Astrocyte of the cerebellum (primary cell): Measurements from ENCODE around the gene PSMD6.

Experiments used
- DNase-seq: peaks from one replicate; pipeline ENCODE4 v3.0.0-alpha.2; 2011; ENCODE audit warnings: low read depth
- H3K4me3 ChIP-seq: 2 replicates; pipeline ENCODE4 v1.5.1; 2011; ENCODE audit warnings: mild to moderate bottlenecking, low read depth, low read length, moderate library complexity
- in situ Hi-C: cut with HindIII; loops from 2 replicates; pipeline ENCODE4 v1.10.0; 2017; ENCODE audit warnings: low sequenced_read_pairs
- TF ChIP-seq, protein P1 (sequence below): IDR thresholded peaks from 2 replicates; pipeline ENCODE4 v1.5.1; 2012; ENCODE audit warnings: low read length, low read depth, moderate library complexity, mild to moderate bottlenecking; ENCODE audit errors: missing control alignments

Gene PSMD6

DNA sequence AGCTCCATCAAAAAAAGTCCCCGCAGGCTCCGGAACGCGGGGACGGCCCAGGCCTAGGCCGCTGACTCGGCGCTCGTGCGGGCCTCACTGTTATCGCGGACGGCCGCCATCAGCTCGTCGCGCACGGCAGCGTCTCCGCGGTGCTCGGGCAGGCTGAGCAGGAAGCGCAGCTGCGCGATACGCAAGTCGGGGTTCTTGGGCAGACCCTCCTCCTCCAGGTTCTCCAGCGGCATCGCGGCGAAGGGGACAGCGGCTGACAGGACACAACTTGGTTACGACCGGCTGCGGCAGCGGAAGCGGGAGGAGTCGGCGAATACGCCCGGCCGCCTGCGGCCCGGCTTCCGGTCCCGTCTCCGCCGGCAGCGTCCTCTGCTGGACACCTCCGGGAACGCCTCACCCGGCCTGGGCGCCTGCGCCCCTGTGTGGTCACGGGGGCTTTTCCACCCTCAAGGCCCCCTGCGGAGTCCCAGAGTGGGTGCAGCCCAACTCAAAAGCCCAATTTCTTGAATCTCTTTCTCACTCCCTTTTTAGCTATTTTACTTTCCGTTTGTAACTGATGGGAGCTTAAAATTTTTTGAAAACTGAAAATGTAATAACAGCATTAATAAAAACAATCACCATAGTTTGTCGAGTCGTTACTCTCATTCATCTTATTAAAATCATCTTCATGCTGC lies at the start of gene PSMD6:
TSS of gene PSMD6 (minus strand) at position 308 of the 674 bp plus-strand sequence. CDS start at position 233, 75 bp downstream.
- H3K4me3 ChIP-seq, result peak within 1 kb of the TSS; percentile 95
- TF ChIP-seq, protein P1, sequence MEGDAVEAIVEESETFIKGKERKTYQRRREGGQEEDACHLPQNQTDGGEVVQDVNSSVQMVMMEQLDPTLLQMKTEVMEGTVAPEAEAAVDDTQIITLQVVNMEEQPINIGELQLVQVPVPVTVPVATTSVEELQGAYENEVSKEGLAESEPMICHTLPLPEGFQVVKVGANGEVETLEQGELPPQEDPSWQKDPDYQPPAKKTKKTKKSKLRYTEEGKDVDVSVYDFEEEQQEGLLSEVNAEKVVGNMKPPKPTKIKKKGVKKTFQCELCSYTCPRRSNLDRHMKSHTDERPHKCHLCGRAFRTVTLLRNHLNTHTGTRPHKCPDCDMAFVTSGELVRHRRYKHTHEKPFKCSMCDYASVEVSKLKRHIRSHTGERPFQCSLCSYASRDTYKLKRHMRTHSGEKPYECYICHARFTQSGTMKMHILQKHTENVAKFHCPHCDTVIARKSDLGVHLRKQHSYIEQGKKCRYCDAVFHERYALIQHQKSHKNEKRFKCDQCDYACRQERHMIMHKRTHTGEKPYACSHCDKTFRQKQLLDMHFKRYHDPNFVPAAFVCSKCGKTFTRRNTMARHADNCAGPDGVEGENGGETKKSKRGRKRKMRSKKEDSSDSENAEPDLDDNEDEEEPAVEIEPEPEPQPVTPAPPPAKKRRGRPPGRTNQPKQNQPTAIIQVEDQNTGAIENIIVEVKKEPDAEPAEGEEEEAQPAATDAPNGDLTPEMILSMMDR, result peak; percentile 99
- peak; percentile 42 for DNase-seq
- in situ Hi-C loops, result no loop called here

DNA sequence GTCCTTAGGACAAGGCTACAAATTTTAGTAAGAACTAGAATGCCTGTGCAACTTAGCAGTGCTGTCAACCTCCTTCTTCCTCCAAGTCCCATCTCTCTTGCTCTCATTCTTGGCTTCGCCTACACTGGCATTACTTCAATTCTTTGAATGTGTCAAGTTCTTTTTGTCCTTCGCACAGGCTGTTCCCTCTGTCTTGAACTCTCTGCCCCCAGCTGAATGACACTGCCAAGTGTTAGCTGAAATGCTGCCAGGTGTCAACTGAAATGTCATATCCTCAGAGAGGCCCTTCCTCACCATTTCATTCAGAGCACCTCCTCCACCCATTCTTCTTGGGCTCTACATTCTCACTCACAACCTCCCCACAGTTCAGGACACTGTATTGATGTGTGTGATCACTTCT lies 48.8 kb upstream of the PSMD6 start:
- TF ChIP-seq, protein P1, result no peak
- in situ Hi-C loops, result no loop called here
- DNase-seq, result no peak
- no peak overlapping the region for H3K4me3 ChIP-seq

DNA sequence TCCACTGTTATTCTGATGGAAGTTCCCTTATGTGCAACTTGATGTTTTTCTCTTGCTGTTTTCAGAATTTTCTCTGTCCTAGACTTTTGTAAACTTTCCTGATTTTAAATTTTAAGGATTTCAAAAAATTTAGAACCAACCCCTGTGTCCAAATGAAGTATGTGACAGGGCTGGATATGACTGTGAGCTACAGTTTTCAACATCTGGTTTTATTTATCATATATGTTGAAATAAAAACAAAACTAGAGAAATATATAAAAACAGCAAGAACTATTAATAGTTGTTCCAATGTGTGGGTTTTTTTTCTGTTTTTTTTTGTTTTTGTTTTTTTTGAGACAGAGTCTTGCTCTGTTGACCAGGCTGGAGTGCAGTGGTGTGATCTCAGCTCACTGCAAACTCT lies 47.4 kb upstream of the PSMD6 start:
- in situ Hi-C loops, result no loop called here
- TF ChIP-seq, protein P1, result no peak
- no peak for DNase-seq
- H3K4me3 ChIP-seq, result no peak overlapping the region

DNA sequence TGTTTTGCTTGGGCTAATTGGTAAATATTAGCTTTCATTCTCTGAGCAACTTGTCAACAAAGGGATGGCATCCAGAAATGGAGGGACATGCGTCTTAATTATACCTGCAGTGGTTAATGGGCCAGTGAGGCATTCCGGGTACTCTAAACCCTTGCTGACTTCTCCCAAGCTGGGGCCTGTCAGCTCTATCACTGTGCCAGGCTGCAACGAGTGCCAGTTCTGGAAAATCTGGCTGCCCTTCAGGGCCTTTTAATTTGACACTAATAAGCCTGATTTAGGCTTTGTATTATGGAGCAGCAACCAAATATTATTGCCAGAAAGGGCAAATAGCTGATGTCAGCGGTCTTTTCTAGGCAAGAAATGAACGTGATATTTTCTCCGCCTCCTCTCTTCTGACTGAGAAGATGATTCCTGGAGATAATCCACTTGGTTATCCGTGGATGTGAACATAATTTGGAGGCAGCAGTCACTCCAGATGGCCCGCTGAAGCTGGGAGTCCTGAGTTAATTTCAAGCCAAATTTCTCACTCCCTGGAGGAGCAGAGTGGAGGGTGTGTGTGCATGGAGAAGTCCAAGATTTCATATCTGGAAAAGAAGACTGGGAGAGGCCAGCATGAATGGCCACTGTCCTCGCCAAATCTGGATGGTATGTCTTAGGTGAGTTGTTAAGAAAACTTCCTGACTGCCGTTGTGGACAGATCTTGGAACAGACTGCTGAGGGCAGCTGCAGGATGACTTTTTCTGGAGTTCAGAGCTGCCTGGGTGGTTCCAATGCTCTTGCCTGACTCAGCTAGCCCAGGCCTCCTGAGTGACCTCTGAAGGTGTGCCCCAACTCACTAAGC lies 44.4 kb upstream of the PSMD6 start:
- in situ Hi-C loops, result no loop called here
- TF ChIP-seq, protein P1, result no peak
- H3K4me3 ChIP-seq, result no peak overlapping the region
- DNase-seq, result no peak

DNA sequence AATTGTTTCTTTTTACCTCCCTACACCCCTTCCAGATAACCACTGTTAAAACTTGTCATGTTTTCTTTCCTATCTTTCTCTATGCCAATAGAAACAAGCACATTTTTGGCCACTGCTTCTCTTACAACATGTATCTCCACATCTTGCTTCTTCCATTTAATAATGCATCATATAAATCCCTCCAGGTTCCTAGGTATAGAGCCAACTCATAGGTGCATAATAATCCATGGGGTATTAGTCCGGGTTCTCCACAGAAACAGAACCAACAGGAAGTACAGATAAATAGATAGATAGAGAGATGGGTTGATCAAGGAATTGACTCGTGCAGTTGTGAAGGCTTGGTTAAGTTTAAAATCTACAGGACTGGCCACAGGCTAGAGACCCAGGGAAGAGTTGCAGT lies 41.5 kb upstream of the PSMD6 start:
- TF ChIP-seq, protein P1, result no peak
- DNase-seq, result no peak
- in situ Hi-C loops, result no loop called here
- H3K4me3 ChIP-seq, result no peak overlapping the region

DNA sequence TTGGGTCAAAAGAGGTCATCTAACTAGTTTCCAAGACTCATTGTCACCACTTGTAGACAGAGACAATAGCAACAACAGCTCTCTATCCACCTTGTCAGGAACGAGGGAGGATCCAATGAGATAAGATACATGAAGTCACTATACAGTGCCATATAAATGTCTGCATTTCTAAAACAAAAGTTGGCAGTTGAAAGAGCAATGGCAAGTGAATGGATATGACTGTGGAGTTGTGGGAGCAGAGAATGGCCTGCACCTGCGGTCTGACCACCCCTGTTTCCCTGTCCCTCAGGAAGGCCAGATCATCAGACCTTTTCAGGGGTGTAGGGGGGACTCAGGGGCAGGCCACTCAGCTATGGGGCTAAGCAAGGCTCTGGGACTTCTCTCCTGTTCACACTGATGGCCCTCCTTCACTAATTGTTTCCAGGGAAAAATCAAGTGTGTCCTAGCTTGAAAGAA lies 40.7 kb upstream of the PSMD6 start:
- in situ Hi-C loops, result no loop called here

More for the DNA sequence above, 40.7 kb upstream of the PSMD6 start:
- TF ChIP-seq, protein P1, result no peak
- H3K4me3 ChIP-seq, result no peak overlapping the region
- DNase-seq, result no peak
